Left lung (tissue), 10 donors: ENCODE data around the gene PRL. TPM values are rescaled to one million over a fixed set of nuclear protein-coding genes. Genes with fewer than 3 reads are reported as not detected.

Experiments
- ATAC-seq: fragments of 200-7000 bp; cut with Tn5 transposase; one replicate; pipeline ENCODE4 v1.9.1; 2020; ENCODE audit warnings: moderate library complexity
- DNase-seq, 4 donors: peaks; one replicate each; pipeline ENCODE4 v3.0.0-alpha.2; 2013 to 2020
- H3K27ac ChIP-seq, 2 donors: fragments of 200-600 bp; sonication (generic) in 1 of 2; one replicate each; pipeline versions ENCODE4 v1.5.0 to v1.8.0; 2020 to 2021
- H3K27me3 ChIP-seq, 2 donors: fragments of 200-600 bp; sonication (generic) in 1 of 2; one replicate each; pipeline versions ENCODE4 v1.5.0 to v1.8.0; 2020 to 2021
- H3K36me3 ChIP-seq, 2 donors: fragments of 200-600 bp; sonication (generic) in 1 of 2; one replicate each; pipeline versions ENCODE4 v1.5.0 to v1.8.0; 2020 to 2021
- H3K4me1 ChIP-seq, 2 donors: fragments of 200-600 bp; one replicate each; pipeline ENCODE4 v1.8.0; 2021
- H3K4me3 ChIP-seq, 2 donors: fragments of 200-600 bp; sonication (generic) in 1 of 2; one replicate each; pipeline versions ENCODE4 v1.5.0 to v1.8.0; 2020 to 2021; ENCODE audit warnings: mild to moderate bottlenecking in 1 of 2
- H3K9me3 ChIP-seq, 2 donors: fragments of 200-600 bp; sonication (generic) in 1 of 2; one replicate each; pipeline versions ENCODE4 v1.5.0 to v1.8.0; 2020 to 2021
- CTCF ChIP-seq, 2 donors: fragments of 200-600 bp; sonication (generic) in 1 of 2; IDR thresholded peaks; one replicate each; pipeline versions ENCODE4 v1.5.0 to v1.8.0; 2021; ENCODE audit warnings: antibody characterized with exemption in 2 of 2
- intact Hi-C, 2 donors: fragments of 100-400 bp; cut with DNase I; formaldehyde crosslinking; loops; one replicate each; pipeline versions ENCODE4 v1.11.2 to v1.14.2; 2022
- polyA plus RNA-seq, 6 donors: library from polyadenylated mRNA; unstranded; fragments of 120-200 nt; gene quantifications; one replicate each; pipeline ENCODE4 v1.2.1, GENCODE V29; 2013; ENCODE audit not compliant: insufficient read length in 6 of 6
- total RNA-seq, 2 donors: library from RNA; stranded (reverse); fragmentation: NEBNext Ultra II Directional; extraction: Animal tissue kit (Norgen Biotek cat#: 25700); gene quantifications; one replicate each; pipeline ENCODE4 v1.2.1, GENCODE V29; 2021
- donor health status: DM: no; HTN: yes; CAD: no.
- donor health status: DM: no; HTN: no; CAD: no.

The PRL gene
- total and polyA plus RNA-seq, 8 donors, result 0.39 TPM; not detected in 7

- intact Hi-C loops, result no loop called here
- no peak for TF ChIP-seq CTCF (IDR thresholded peaks at IDR 0.05)
- H3K27ac ChIP-seq, result no peak overlapping the region
- no peaks in the 10 kb centered on the region for H3K4me1 ChIP-seq
- DNase-seq (no peak), ATAC-seq (no peak)
- H3K36me3 ChIP-seq, result no peaks in the 10 kb centered on the region
- no peak overlapping the region for H3K4me3 ChIP-seq
- H3K27me3 ChIP-seq, result no peaks in the 10 kb centered on the region
- peaks cover 0 to 7% of the 10 kb centered on the region in 2 donors for H3K9me3 ChIP-seq
Measured at GRCh38 chr6:22239261-22239921, 57.4 kb downstream of the PRL start.

- no peaks in the 10 kb centered on the region for H3K4me1 ChIP-seq
- H3K27ac ChIP-seq, result no peak overlapping the region
- no peaks in the 10 kb centered on the region for H3K36me3 ChIP-seq
- intact Hi-C loops, result no loop called here
- DNase-seq (no peak), ATAC-seq (no peak)
- TF ChIP-seq CTCF (IDR thresholded peaks at IDR 0.05), result no peak
- peaks cover 0 to 5% of the 10 kb centered on the region in 2 donors for H3K9me3 ChIP-seq
- no peaks in the 10 kb centered on the region for H3K27me3 ChIP-seq
- no peak overlapping the region for H3K4me3 ChIP-seq
Measured at GRCh38 chr6:22238861-22239260, 58.0 kb downstream of the PRL start.

GRCh38 chr6:22237526-22237925 is 59.3 kb downstream of the PRL start:
- DNase-seq (no peak), ATAC-seq (no peak)
- TF ChIP-seq CTCF (IDR thresholded peaks at IDR 0.05), result no peak
- no peaks in the 10 kb centered on the region for H3K27me3 ChIP-seq
- no peak overlapping the region for H3K27ac ChIP-seq
- no peak overlapping the region for H3K4me3 ChIP-seq
- intact Hi-C loops, result no loop called here
- peaks cover 0 to 1% of the 10 kb centered on the region in 2 donors for H3K9me3 ChIP-seq
- no peaks in the 10 kb centered on the region for H3K36me3 ChIP-seq
- H3K4me1 ChIP-seq, result no peaks in the 10 kb centered on the region
